Mesenchymal stem cell (in vitro differentiated cells and primary cell): Measurements from ENCODE around the gene STS.

ENCODE experiments used
- DNase-seq: peaks from one replicate; pipeline ENCODE4 v3.0.0-alpha.2; 2013
- H2AFZ ChIP-seq: one replicate; pipeline ENCODE4 v1.6.1; 2013; ENCODE audit warnings: low read depth, mild to moderate bottlenecking, control low read depth, inconsistent platforms, low read length, moderate library complexity
- H2AK5ac ChIP-seq: 2 replicates; pipeline ENCODE4 v1.6.1; 2013; ENCODE audit warnings: low read length, moderate library complexity, mild to moderate bottlenecking, inconsistent platforms; ENCODE audit not compliant: severe bottlenecking
- H2BK120ac ChIP-seq: one replicate; pipeline ENCODE4 v1.6.1; 2013; ENCODE audit warnings: low read depth, mild to moderate bottlenecking, inconsistent platforms, low read length, moderate library complexity
- H2BK12ac ChIP-seq, 2 experiments: one replicate each; pipeline ENCODE4 v1.6.1; 2013; ENCODE audit warnings: inconsistent platforms in 2 of 2, low read length in 2 of 2, mild to moderate bottlenecking in 2 of 2, moderate library complexity in 2 of 2, control low read depth in 1 of 2
- H2BK15ac ChIP-seq: one replicate; pipeline ENCODE4 v1.6.1; 2013; ENCODE audit warnings: mild to moderate bottlenecking, low read depth, inconsistent platforms; ENCODE audit not compliant: poor library complexity, severe bottlenecking
- H2BK5ac ChIP-seq: 2 replicates; pipeline ENCODE4 v1.6.1; 2013; ENCODE audit warnings: low read depth, mild to moderate bottlenecking, low read length, control low read depth, inconsistent platforms; ENCODE audit not compliant: poor library complexity, severe bottlenecking
- H3K14ac ChIP-seq, 2 experiments: one replicate each; pipeline ENCODE4 v1.6.1; 2013; ENCODE audit warnings: inconsistent platforms in 2 of 2, low read length in 2 of 2, control low read depth in 1 of 2, mild to moderate bottlenecking in 1 of 2, moderate library complexity in 1 of 2
- H3K18ac ChIP-seq, 2 experiments: one replicate each; pipeline ENCODE4 v1.6.1; 2013; ENCODE audit warnings: inconsistent platforms in 2 of 2, low read length in 2 of 2, control low read depth in 1 of 2, low read depth in 1 of 2, mild to moderate bottlenecking in 1 of 2
- H3K23ac ChIP-seq, 2 experiments: one replicate each; pipeline ENCODE4 v1.6.1; 2013; ENCODE audit warnings: inconsistent platforms in 2 of 2, low read length in 2 of 2, mild to moderate bottlenecking in 2 of 2, moderate library complexity in 2 of 2, control low read depth in 1 of 2
- H3K27ac ChIP-seq: 2 replicates; pipeline ENCODE4 v1.5.1; 2013; ENCODE audit warnings: mild to moderate bottlenecking, moderate library complexity, low read length, control low read depth, inconsistent platforms; ENCODE audit not compliant: poor library complexity, severe bottlenecking
- H3K27me3 ChIP-seq, 2 experiments: 2 replicates each; pipeline versions ENCODE4 v1.6.1 to v1.7.0; 2013; ENCODE audit warnings: low read length in 2 of 2, mild to moderate bottlenecking in 2 of 2, moderate library complexity in 2 of 2, control low read depth in 1 of 2, inconsistent platforms in 1 of 2; ENCODE audit not compliant: control insufficient read depth in 1 of 2, insufficient read depth in 1 of 2
- H3K36me3 ChIP-seq, 2 experiments: 2 replicates each; pipeline versions ENCODE4 v1.6.1 to v1.7.0; 2013; ENCODE audit warnings: low read length in 2 of 2, control low read depth in 1 of 2, inconsistent platforms in 1 of 2, low read depth in 1 of 2, mild to moderate bottlenecking in 1 of 2; ENCODE audit not compliant: insufficient read depth in 2 of 2, control insufficient read depth in 1 of 2
- H3K4ac ChIP-seq, 2 experiments: one replicate each; pipeline ENCODE4 v1.6.1; 2013; ENCODE audit warnings: inconsistent platforms in 2 of 2, low read length in 2 of 2, mild to moderate bottlenecking in 2 of 2, moderate library complexity in 2 of 2, control low read depth in 1 of 2, low read depth in 1 of 2
- H3K4me1 ChIP-seq: 2 replicates; pipeline ENCODE4 v1.6.1; 2013; ENCODE audit warnings: low read depth, low read length, control low read depth; ENCODE audit not compliant: control insufficient read depth, insufficient read depth
- H3K4me2 ChIP-seq: 2 replicates; pipeline ENCODE4 v1.6.1; 2013; ENCODE audit warnings: low read length, mild to moderate bottlenecking, inconsistent platforms; ENCODE audit not compliant: poor library complexity, severe bottlenecking
- H3K4me3 ChIP-seq, 2 experiments: 2 replicates each; pipeline versions ENCODE4 v1.5.1 to v1.7.0; 2013; ENCODE audit warnings: low read length in 2 of 2, mild to moderate bottlenecking in 2 of 2, control low read depth in 1 of 2, low read depth in 1 of 2; ENCODE audit not compliant: insufficient read depth in 1 of 2
- H3K79me1 ChIP-seq: replicated peaks from 2 replicates; pipeline ENCODE4 v1.6.1; 2013; ENCODE audit warnings: mild to moderate bottlenecking, control low read depth, low read length, inconsistent platforms; ENCODE audit not compliant: poor library complexity, severe bottlenecking
- H3K9ac ChIP-seq: 2 replicates; pipeline ENCODE4 v1.7.0; 2013; ENCODE audit warnings: mild to moderate bottlenecking, low read length, moderate library complexity
- H3K9me3 ChIP-seq: 2 replicates; pipeline ENCODE4 v1.7.0; 2013; ENCODE audit warnings: mild to moderate bottlenecking, low read length; ENCODE audit not compliant: control insufficient read depth
- H4K8ac ChIP-seq: one replicate; pipeline ENCODE4 v1.6.1; 2013; ENCODE audit warnings: inconsistent platforms, mild to moderate bottlenecking, low read length, moderate library complexity
- H4K91ac ChIP-seq: one replicate; pipeline ENCODE4 v1.6.1; 2013; ENCODE audit warnings: mild to moderate bottlenecking, low read length, inconsistent platforms
- WGBS: methylation state at CpG from one replicate; pipeline ENCODE4 v1.1.7; 2013; ENCODE audit warnings: mixed read lengths; 5-methylcytosine and 5-hydroxymethylcytosine counted together

STS gene

GRCh38 chrX:7139202-7140081, 8.1 kb upstream of the STS start:
- 50% methylated on average over 9 of the region's 9 CpGs for WGBS

GRCh38 chrX:7143076-7143475, 4.4 kb upstream of the STS start:
- no peak overlapping the region for H2AFZ ChIP-seq
- peaks cover 10% of the 10 kb centered on the region for H3K4me1 ChIP-seq
- no peak overlapping the region for H2BK12ac ChIP-seq
- H4K8ac ChIP-seq: no peak overlapping the region
- H2BK5ac ChIP-seq: no peak overlapping the region
- peaks cover 0 to 9% of the 10 kb centered on the region in 2 experiments for H3K36me3 ChIP-seq
- WGBS: no CpG with 5 or more reads among the region's 1 CpG
- no peak overlapping the region for H3K14ac ChIP-seq
- no peak overlapping the region for H3K27ac ChIP-seq
- no peak overlapping the region for H3K9ac ChIP-seq
- no peak overlapping the region for H3K4me2 ChIP-seq
- H3K18ac ChIP-seq: no peak overlapping the region
- no peak overlapping the region for H2BK120ac ChIP-seq
- H3K4me3 ChIP-seq: no peak overlapping the region
- H3K79me1 ChIP-seq: peaks cover 3% of the 10 kb centered on the region
- no peak overlapping the region for H4K91ac ChIP-seq
- DNase-seq: no peak
- no peak overlapping the region for H3K4ac ChIP-seq
- H3K23ac ChIP-seq: no peak overlapping the region
- no peaks in the 10 kb centered on the region for H3K27me3 ChIP-seq
- no peak overlapping the region for H2AK5ac ChIP-seq
- H3K9me3 ChIP-seq: no peaks in the 10 kb centered on the region
- no peak overlapping the region for H2BK15ac ChIP-seq

More at GRCh38 chrX:7139202-7140081, 8.1 kb upstream of the STS start:
- peak overlapping the region; percentile 49 for H3K27ac ChIP-seq
- H3K14ac ChIP-seq: no peak overlapping the region
- no peaks in the 10 kb centered on the region for H3K27me3 ChIP-seq
- no peaks in the 10 kb centered on the region for H3K79me1 ChIP-seq
- H3K23ac ChIP-seq: no peak overlapping the region
- H3K9ac ChIP-seq: no peak overlapping the region
- H2BK120ac ChIP-seq: no peak overlapping the region
- peak; percentile 77 for DNase-seq
- no peak overlapping the region for H3K4me3 ChIP-seq
- no peak overlapping the region for H2AFZ ChIP-seq
- peaks cover 7% of the 10 kb centered on the region for H3K4me1 ChIP-seq
- H3K9me3 ChIP-seq: no peaks in the 10 kb centered on the region
- H2BK12ac ChIP-seq: no peak overlapping the region
- H4K91ac ChIP-seq: no peak overlapping the region
- no peak overlapping the region for H2BK5ac ChIP-seq
- peaks cover 0 to 9% of the 10 kb centered on the region in 2 experiments for H3K36me3 ChIP-seq
- no peak overlapping the region for H3K18ac ChIP-seq
- H3K4me2 ChIP-seq: no peak overlapping the region
- H3K4ac ChIP-seq: no peak overlapping the region
- H2BK15ac ChIP-seq: no peak overlapping the region
- H2AK5ac ChIP-seq: no peak overlapping the region
- no peak overlapping the region for H4K8ac ChIP-seq

GRCh38 chrX:7143941-7144525, 3.5 kb upstream of the STS start:
- H2AK5ac ChIP-seq: peak overlapping the region; percentile 70
- H2BK5ac ChIP-seq: no peak overlapping the region
- no peaks in the 10 kb centered on the region for H3K9me3 ChIP-seq
- H3K27me3 ChIP-seq: no peaks in the 10 kb centered on the region
- H3K27ac ChIP-seq: no peak overlapping the region
- H3K4me1 ChIP-seq: peaks cover 10% of the 10 kb centered on the region
- H3K36me3 ChIP-seq: peaks cover 0 to 9% of the 10 kb centered on the region in 2 experiments
- H3K23ac ChIP-seq: no peak overlapping the region
- no peak overlapping the region for H3K18ac ChIP-seq
- H3K4me2 ChIP-seq: no peak overlapping the region
- H2AFZ ChIP-seq: no peak overlapping the region
- no peak overlapping the region for H3K4me3 ChIP-seq
- H2BK15ac ChIP-seq: no peak overlapping the region
- H4K8ac ChIP-seq: no peak overlapping the region
- H3K14ac ChIP-seq: no peak overlapping the region
- H3K9ac ChIP-seq: no peak overlapping the region
- H4K91ac ChIP-seq: no peak overlapping the region
- no peak overlapping the region for H2BK120ac ChIP-seq
- H3K79me1 ChIP-seq: peaks cover 3% of the 10 kb centered on the region
- 99% methylated on average over 7 of the region's 8 CpGs for WGBS
- no peak for DNase-seq
- no peak overlapping the region for H2BK12ac ChIP-seq
- H3K4ac ChIP-seq: no peak overlapping the region

- H3K4me3 ChIP-seq: no peak overlapping the region
- no peak overlapping the region for H4K91ac ChIP-seq
- H3K27ac ChIP-seq: no peak overlapping the region
- no peak overlapping the region for H4K8ac ChIP-seq
- no peak overlapping the region for H3K23ac ChIP-seq
- H3K27me3 ChIP-seq: no peaks in the 10 kb centered on the region
- peak overlapping the region; percentile 6 for H3K9ac ChIP-seq
- 77% methylated on average over 3 of the region's 3 CpGs for WGBS
- H3K4ac ChIP-seq: no peak overlapping the region
- peak; percentile 18 for DNase-seq
- no peak overlapping the region for H3K4me2 ChIP-seq
- no peak overlapping the region for H2BK15ac ChIP-seq
- H2AFZ ChIP-seq: no peak overlapping the region
- H2BK120ac ChIP-seq: no peak overlapping the region
- H2AK5ac ChIP-seq: no peak overlapping the region
- H3K18ac ChIP-seq: no peak overlapping the region
- peaks cover 6% of the 10 kb centered on the region for H3K4me1 ChIP-seq
- peaks cover 3% of the 10 kb centered on the region for H3K79me1 ChIP-seq
- H2BK5ac ChIP-seq: no peak overlapping the region
- H2BK12ac ChIP-seq: no peak overlapping the region
- peaks cover 0 to 9% of the 10 kb centered on the region in 2 experiments for H3K36me3 ChIP-seq
- no peak overlapping the region for H3K14ac ChIP-seq
- no peaks in the 10 kb centered on the region for H3K9me3 ChIP-seq
Observed at GRCh38 chrX:7145454-7145853, 2.1 kb upstream of the STS start.
